NCI-H69 (cell line): ENCODE data around the gene ZNF593OS.

Experiments used
- DNase-seq: peaks from one replicate; lab custom pipeline; 2025; lab: John Stamatoyannopoulos, UW

ZNF593OS gene

GRCh38 chr1:26184086-26184485, 12.5 kb upstream of the ZNF593OS start:
- no peak for DNase-seq

- DNase-seq, result no peak
Observed at GRCh38 chr1:26182383-26182696, 10.7 kb upstream of the ZNF593OS start.

- no peak for DNase-seq
Observed at GRCh38 chr1:26181586-26182382, 10.2 kb upstream of the ZNF593OS start.

DNA sequence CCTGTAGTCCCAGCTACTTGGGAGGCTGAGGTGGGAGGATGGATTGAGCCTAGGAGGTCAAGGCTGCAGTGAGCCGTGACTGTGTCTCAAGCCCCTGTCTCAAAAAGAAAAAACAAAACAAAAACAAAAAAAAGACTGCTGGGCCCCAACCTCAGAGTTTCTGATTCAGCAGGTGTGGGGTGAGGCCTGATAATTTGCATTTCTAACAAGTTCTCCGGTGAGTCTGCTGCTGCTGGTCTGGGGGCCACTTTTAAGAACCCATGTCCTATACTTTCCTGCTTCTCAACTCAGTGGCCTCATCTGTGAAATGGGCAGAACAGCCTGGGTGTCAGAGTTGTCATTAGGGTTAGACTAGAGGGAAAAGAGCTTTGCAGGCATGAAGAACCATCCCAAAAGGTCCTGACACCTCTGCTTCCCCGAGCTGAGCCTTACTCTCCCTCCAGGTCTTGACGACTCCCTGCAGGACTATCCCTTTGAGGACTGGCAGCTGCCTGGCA, 8.4 kb upstream of the ZNF593OS start:
- no peak for DNase-seq

GRCh38 chr1:26177182-26177684, 5.6 kb upstream of the ZNF593OS start, which contains the start of gene CNKSR1:
TSS of gene CNKSR1 (plus strand) at chr1:26177491. CDS start at chr1:26177548, 57 bp downstream.
- peak; percentile 8 for DNase-seq

DNA sequence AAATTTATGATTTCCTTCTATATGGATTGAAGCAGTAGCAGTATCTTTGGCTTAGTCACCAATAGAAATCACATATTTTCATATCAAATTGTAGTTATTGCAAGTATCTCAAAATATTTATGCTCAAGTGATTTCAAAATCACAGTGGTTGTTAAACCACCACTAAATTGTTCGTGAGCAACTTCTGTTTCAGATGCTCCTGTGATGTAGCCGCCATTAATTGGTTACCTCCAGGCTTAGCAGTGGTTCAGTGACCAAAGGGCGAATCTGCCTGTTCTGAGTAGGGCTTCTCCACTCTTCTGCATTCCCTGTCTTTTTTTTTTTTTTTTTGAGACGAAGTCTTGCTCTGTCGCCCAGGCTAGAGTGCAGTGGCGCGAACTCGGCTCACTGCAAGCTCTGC, 3.7 kb upstream of the ZNF593OS start:
- no peak for DNase-seq

DNA sequence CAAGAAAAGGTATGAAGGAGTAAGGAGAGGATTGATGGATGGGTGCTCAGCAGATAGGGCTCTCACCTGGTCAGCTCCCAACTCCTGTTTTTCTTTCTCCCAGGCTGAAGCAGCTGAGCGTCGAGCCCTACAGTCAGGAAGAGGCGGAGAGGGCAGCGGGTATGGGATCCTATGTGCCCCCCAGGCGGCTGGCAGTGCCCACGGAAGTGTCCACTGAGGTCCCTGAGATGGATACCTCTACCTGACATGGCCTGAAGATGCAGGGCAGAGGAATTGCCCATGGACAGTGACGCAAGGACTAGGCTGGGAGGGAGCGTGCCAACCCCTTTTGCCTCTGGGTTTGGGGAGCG, 1.2 kb downstream of the ZNF593OS start:
- DNase-seq, result no peak

- peak; percentile 90 for DNase-seq
Observed at GRCh38 chr1:26169669-26170471, 1.8 kb downstream of the ZNF593OS start, which contains the start of gene ZNF593. TSS of gene ZNF593 (plus strand) at chr1:26169908. CDS start at chr1:26169984, 76 bp downstream.

DNA sequence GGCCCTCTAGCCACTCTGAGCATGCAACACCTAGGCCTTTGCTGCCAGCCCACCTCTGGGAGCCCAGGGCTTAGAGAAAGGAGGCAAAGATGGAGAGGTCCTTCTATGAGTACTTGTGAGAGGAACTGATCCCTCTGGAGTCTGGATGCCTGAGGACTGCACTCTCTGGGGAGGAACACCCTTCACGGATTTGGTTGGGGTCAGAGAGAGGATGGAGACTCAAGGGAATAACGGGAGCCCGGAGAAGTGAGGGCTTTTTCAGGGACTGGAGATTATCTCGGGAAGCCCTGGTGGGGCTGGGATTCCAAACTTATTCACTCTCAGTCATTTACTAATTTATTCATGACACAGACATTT, 2.5 kb downstream of the ZNF593OS start:
- no peak for DNase-seq

GRCh38 chr1:26168410-26169197, 3.0 kb downstream of the ZNF593OS start, which contains the start of gene C1orf232:
TSS of gene C1orf232 (minus strand) at chr1:26168963. CDS start at chr1:26168499, 464 bp downstream.
- peak; percentile 84 for DNase-seq

DNA sequence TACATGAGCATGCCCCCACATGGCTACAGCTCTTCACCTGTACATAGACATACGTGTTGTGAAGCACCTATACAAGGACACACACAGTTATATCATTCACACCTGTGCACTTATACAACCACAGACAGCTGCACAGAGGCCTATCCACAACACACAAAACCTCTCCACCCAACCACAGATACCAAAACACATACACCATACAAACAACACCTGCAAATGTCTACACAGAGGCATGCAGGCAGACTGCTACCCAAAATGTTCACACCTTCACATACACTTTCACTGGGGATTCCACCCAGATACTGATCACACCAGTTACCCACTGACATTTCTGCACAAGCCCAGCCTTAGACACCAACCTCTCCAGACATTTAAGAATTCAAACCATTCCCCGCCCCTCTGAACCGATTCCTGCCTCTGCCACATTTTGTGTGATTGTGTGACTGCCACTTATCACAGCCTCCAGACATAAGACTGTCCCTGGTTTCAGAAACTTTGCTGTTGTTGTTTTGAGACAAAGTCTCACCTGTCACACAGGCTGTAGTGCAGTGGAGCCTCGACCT, 4.8 kb downstream of the ZNF593OS start:
- no peak for DNase-seq

DNA sequence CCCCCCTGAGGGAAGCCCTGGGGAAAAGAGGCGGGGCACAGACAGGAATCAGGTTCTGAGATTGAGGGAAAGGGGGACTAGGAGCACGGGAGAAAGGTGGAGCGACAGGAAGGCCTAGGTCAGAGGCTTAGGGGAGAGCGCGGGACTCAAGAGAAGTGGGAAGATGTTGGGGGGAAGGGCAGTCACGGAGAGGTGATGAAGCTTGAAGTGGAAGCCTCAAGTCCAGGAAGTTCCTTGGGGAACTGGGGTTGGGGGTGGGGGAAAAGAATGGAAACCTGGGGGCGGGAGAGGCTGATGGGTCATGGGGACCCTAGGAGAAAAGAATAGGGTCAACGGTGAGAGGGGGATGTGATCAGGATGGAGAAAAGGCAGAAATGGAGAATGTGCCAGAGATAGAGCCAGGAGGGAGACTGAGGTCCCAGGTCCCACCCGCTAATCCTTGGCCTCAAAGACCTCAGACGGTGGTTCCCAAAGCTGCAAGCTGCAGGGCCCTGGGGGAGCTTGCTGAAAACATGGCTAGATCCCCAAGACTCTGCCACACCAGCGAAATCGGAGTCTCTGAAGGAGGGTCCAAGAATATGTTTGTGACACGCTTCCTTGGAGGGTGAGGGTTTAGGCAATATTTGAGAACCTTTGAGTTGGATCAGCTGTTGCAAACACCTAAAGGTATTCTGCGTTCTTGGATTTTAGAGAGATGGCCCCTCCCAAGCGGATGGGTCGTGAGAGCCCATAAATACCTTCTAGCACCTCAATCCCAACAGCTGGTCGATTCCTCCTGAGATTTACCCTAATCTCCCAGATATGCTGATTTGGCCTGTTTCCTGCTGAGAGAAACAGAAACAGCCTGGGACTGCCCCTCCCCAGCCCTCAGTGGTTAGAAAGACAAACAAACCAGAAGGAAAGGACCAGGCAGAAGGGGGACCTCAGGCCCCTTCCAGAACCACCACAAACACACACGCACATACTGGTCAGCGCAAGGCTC, 6.5 kb downstream of the ZNF593OS start:
- DNase-seq, result no peak

- peak; percentile 44 for DNase-seq
Observed at GRCh38 chr1:26164036-26164860, 7.4 kb downstream of the ZNF593OS start.

DNA sequence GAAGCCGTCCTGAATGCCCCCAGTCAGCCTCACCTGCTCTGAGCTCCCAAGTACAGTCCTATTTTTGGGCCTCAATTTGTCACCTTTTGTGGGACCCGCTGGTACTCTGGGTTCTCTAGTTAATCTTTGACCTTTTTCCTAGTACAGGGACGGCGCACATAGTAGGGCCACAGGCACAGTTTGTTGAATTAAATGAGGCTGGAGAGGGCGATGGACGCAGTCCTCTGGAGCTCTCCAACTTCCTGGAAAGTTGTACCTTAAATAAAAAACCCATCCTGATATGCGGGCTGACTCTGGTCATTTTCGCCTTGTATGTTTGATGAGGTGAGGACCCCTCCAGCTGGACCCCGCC, 8.0 kb downstream of the ZNF593OS start:
- no peak for DNase-seq

DNA sequence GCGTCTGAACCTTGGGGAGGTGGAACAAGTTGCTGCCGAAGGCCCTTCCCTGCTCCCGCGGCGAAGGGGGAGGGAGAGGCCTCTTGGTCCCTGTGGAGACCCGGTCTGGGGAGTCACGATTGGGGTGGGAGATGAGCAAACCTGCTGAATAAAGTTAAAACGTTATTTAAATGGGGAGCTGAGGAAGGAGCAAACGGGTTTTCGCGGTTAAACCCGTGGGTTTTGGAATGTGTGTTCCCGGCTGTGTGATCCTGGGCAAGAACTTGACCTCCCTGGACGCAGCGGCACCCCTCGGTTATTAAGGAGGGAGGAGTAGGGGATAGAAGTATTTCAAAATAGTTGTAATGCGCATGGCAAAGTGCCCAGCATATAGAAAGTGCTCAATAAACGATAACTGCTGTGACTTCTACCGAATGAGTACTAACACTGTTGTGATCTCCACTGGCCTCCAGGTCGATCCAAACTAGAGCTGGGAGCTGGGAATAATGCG, 9.4 kb downstream of the ZNF593OS start:
- no peak for DNase-seq

GRCh38 chr1:26161415-26162219, 10.0 kb downstream of the ZNF593OS start:
- peak; percentile 70 for DNase-seq

- DNase-seq, result no peak
Observed at GRCh38 chr1:26160527-26161414, 10.9 kb downstream of the ZNF593OS start.

- DNase-seq, result no peak
Observed at GRCh38 chr1:26159743-26160039, 11.9 kb downstream of the ZNF593OS start.
